ENCODE data around the gene SFXN5. TPM values are rescaled to one million over a fixed set of nuclear protein-coding genes. Genes with fewer than 3 reads are reported as not detected.

SFXN5 gene
- total RNA-seq, 2 donors from 2014 or later, result 12.8 to 23.2 TPM

DNA sequence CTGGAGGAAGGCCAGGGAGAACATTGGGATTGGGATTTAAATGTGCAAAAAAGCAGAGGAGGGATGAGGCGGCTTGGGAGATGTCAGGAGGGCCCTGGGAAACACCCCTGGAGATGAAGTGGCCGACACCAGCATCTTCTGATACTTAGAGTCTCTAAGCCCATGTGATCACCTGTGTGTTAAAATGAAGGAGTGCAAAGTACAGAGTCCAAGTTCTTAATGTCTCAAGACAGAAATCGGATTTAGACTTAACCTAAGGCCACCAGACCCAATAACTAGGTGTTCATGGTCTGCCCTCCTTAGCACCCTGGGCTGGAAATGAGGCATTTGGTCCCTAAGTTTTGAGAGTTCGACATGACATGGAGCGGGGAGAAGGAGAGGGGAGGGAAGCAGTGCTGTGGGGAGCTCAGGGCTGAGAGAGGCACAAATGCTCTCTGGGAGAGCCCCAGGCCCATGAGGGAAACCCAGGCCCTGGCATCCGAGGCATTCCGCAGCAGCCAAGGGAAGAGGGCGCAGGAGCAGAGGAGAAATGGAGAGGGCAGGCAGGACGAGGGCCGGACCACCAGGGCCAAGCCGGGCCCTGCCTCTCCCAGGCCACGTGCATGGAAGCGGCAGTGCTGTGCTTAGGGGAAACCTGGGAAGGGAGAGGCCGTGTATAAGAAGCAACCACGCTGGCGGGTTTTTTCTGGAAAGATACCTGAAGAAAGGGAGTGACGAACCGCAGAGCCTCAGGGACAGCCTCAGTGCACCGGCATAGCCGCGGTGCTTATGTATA, 63.3 kb downstream of the SFXN5 start:
- intact Hi-C loops (cut with DNase I), result no loop called here
- Histone ChIP-seq H3K36me3 (no peaks in the 10 kb centered on the region), H3K9me3 (no peaks in the 10 kb centered on the region), H3K4me1 (replicated peaks) (no peaks in the 10 kb centered on the region), H3K27me3 (replicated peaks; ENCODE audit: insufficient read depth) (no peaks in the 10 kb centered on the region), H3K4me3 (no peak overlapping the region), H3K27ac (no peak overlapping the region)
- no peak for TF ChIP-seq POLR2A (IDR thresholded peaks at IDR 0.05)
- no peak for DNase-seq (ENCODE audit: low spot score)
- WGBS, result 94% methylated on average over 21 of the region's 21 CpGs

DNA sequence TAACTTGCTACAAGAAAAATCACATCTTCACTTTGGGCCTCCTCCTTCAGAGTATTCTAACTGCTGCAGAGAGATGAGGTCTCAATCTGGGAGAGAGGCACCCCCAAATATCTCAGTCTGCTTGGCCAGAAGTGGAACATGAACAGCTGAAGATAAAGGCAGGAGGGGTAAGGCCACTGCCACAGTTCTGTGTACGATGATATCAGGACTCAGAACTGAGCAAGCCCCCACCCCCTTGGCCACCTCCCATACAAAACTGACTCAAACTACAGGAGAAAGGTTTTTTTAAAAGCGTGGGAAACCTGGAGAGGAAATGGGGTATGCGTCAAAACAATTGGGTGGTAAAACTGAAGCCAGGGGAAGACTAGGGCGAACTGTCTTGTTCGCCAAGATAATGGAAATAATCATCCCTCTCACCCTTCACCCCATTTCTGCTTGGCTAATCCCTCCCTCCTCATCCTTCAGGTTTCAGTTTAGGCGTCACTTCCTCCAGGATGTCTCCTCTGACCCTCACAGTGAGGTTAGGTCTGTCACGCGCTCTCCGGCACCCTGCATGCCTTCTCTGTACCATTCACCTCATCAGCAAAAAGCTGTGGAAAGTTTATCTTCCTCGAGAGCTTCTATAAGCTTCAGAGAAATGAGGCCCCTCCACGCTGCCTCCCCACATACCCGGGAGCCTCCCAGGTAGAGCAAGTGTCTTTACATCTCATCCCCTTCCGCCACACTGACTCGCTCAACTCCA, 64.4 kb downstream of the SFXN5 start:
- Histone ChIP-seq H3K36me3 (no peaks in the 10 kb centered on the region), H3K27me3 (replicated peaks; ENCODE audit: insufficient read depth) (no peaks in the 10 kb centered on the region), H3K9me3 (no peaks in the 10 kb centered on the region), H3K27ac (no peak overlapping the region), H3K4me1 (replicated peaks) (no peaks in the 10 kb centered on the region), H3K4me3 (no peak overlapping the region)
- DNase-seq (ENCODE audit: low spot score), result no peak
- intact Hi-C loops (cut with DNase I), result no loop called here
- WGBS, result 92% methylated on average over 14 of the region's 14 CpGs
- no peak for TF ChIP-seq POLR2A (IDR thresholded peaks at IDR 0.05)
- TF ChIP-seq, protein P1, sequence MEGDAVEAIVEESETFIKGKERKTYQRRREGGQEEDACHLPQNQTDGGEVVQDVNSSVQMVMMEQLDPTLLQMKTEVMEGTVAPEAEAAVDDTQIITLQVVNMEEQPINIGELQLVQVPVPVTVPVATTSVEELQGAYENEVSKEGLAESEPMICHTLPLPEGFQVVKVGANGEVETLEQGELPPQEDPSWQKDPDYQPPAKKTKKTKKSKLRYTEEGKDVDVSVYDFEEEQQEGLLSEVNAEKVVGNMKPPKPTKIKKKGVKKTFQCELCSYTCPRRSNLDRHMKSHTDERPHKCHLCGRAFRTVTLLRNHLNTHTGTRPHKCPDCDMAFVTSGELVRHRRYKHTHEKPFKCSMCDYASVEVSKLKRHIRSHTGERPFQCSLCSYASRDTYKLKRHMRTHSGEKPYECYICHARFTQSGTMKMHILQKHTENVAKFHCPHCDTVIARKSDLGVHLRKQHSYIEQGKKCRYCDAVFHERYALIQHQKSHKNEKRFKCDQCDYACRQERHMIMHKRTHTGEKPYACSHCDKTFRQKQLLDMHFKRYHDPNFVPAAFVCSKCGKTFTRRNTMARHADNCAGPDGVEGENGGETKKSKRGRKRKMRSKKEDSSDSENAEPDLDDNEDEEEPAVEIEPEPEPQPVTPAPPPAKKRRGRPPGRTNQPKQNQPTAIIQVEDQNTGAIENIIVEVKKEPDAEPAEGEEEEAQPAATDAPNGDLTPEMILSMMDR (IDR thresholded peaks at IDR 0.05), result no peak
- no peak for TF ChIP-seq POLR2AphosphoS5 (IDR thresholded peaks at IDR 0.05)

DNA sequence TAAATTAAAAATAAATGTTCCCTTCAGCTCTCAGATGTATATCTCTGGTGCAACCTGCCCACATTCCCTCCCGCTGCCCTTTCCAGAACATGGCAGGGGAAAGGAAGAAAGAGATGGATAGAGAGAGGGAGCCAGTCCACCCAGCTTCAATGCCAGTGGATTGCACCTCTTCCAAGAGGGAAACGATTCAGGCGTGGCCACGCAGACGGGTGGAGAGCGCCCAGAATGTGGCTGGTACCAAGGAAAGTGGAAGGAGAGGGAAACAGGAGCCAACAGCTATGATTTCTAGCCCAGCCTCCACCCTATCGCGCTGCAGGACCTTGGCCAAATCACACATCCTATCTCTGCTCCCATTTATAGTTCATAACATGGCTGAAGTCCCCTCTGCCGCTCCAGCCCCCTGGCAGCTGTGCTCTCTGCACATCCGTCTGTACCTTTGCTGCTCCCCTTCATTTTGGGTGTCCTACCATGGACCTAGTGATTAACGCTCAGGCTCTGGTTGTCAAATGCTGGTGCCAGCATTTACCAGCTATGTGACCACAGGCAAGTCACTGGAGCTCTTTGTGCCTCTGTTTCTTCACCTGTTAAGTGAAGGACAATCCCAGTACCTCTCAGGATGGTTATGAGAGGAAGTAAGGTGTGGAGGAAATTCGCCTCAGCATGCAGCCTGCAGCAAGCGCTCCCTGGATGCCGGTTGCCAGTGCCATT, 66.5 kb downstream of the SFXN5 start:
- intact Hi-C loops (cut with DNase I), result no loop called here
- DNase-seq (ENCODE audit: low spot score), result no peak
- H3K36me3 ChIP-seq, result no peaks in the 10 kb centered on the region
- H3K9me3 ChIP-seq, result no peaks in the 10 kb centered on the region
- no peak overlapping the region for H3K4me3 ChIP-seq
- H3K27ac ChIP-seq, result no peak overlapping the region
- no peaks in the 10 kb centered on the region for H3K27me3 ChIP-seq (replicated peaks; ENCODE audit: insufficient read depth)
- 66% methylated on average over 14 of the region's 14 CpGs for WGBS
- TF ChIP-seq POLR2A (IDR thresholded peaks at IDR 0.05), result no peak
- TF ChIP-seq, protein P1 (IDR thresholded peaks at IDR 0.05), result no peak
- no peak for TF ChIP-seq POLR2AphosphoS5 (IDR thresholded peaks at IDR 0.05)
- H3K4me1 ChIP-seq (replicated peaks), result no peaks in the 10 kb centered on the region

DNA sequence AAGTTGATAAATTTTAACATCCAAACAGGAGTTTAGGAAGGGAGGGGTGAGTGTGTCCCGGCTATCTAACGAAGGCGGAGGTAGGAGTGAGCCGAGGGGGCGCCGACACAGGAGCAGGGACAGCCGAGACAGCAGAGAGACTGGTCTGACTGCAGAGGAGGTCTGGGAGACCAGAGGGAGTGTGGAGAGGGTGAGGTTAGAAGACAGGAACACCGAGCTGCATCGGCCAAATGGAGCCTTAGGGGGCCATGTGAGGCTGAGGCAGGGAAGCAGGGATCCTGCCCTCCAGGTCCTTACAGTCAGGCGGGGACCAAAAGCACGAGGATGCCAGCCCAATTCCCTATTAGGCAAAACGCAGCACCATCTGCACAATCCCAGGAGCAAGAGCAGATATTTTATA, 67.0 kb downstream of the SFXN5 start:
- TF ChIP-seq, protein P1 (IDR thresholded peaks at IDR 0.05), result no peak
- TF ChIP-seq POLR2AphosphoS5 (IDR thresholded peaks at IDR 0.05), result no peak
- TF ChIP-seq POLR2A (IDR thresholded peaks at IDR 0.05), result no peak
- H3K4me3 ChIP-seq, result no peak overlapping the region
- H3K4me1 ChIP-seq (replicated peaks), result no peaks in the 10 kb centered on the region
- H3K27me3 ChIP-seq (replicated peaks; ENCODE audit: insufficient read depth), result no peaks in the 10 kb centered on the region
- no peaks in the 10 kb centered on the region for H3K36me3 ChIP-seq
- no peak for DNase-seq (ENCODE audit: low spot score)
- H3K27ac ChIP-seq, result no peak overlapping the region
- 74% methylated on average over 12 of the region's 12 CpGs for WGBS
- intact Hi-C loops (cut with DNase I), result no loop called here
- H3K9me3 ChIP-seq, result no peaks in the 10 kb centered on the region

DNA sequence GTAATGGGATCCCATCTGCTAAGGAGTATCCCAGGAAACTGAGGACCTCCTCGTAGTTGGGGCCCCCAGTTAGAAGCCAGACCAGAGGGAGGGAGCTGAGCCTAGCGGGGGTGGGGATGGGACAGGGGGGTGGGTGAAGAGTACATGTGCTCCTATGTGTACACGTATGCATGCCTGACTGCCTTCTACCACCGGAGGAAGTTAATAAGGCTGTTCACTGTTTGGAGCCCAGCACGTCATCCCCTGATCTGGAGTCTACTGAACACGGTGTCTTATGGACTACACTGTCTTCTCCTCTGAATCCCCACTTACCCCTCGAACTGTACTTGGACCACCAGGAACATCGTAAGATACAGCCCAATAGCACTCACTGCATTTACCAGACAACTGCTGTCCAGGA, 68.5 kb downstream of the SFXN5 start:
- Histone ChIP-seq H3K36me3 (no peaks in the 10 kb centered on the region), H3K9me3 (no peaks in the 10 kb centered on the region), H3K27me3 (replicated peaks; ENCODE audit: insufficient read depth) (no peaks in the 10 kb centered on the region), H3K4me3 (no peak overlapping the region), H3K27ac (no peak overlapping the region), H3K4me1 (replicated peaks) (no peaks in the 10 kb centered on the region)
- intact Hi-C loops (cut with DNase I), result no loop called here
- TF ChIP-seq POLR2AphosphoS5 (IDR thresholded peaks at IDR 0.05), result no peak
- TF ChIP-seq, protein P1 (IDR thresholded peaks at IDR 0.05), result no peak
- TF ChIP-seq POLR2A (IDR thresholded peaks at IDR 0.05), result no peak
- 93% methylated on average over 8 of the region's 8 CpGs for WGBS
- DNase-seq (ENCODE audit: low spot score), result no peak

Measured in prostate gland (tissue), 2 donors.